GM21423 (cell line): ENCODE measurements around the gene DAPK1.

Experiments used
- ATAC-seq: cut with Tn5 transposase; IDR thresholded peaks from one replicate; pipeline ENCODE4 v1.9.1; 2021; ENCODE audit warnings: mild to moderate bottlenecking, moderate library complexity; ENCODE audit not compliant: unreplicated experiment

DAPK1 gene

GRCh38 chr9:87661241-87661640 is 163.6 kb downstream of the DAPK1 start:
- no peak for ATAC-seq

DNA sequence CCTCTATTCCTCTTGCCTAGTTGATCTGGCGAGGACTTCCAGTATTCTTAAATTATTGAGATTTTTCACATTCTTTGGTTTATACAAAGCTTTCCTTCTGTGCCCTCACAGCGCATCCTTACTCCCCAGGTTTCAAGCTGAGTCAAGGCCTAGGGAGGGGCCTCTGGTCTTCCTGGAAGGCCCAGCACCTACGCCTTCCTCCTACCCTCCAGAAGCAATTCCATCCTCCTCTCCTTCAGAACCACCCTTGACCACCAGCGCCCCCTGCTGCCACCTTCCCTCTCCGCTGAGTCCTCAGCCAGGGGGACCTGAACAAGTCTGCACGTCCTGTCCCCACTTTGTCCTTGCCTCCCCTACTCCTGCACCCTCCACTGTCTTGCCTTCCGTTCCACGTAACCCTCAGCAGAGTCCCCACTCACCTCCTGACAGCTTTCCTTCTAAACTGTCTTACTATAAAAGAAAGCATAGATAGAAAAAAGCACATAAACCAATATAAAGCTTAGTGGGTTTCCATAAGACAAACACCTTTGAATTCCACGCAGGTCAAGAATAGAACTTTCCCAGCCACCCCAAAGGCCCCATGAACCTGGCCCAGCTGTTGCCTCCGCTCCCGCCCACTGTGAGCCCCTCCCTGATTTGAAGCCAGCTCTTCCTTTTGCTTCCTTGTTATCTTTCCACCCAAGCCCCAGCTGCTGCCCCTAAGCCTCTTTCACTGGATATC is 165.3 kb downstream of the DAPK1 start:
- ATAC-seq, result no peak

DNA sequence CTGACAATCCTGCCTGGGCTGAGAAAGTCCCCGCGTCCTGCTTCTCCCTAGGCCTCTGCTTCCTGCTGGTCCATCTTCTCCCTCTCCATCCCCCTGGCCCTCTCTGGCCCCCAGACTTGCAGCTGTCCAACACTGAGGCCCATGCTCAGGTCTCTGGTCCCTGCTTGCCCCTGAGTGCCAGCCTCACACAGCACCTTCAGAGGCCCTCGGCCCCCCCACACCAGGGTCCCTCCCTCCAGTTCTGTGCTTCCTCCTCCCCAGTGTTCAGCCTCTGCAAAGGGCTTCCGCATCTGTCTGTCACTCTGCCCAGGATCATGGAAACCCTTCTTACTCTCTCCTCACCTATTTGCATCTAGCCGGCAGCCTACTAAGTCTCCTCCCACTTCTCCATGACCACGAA is 165.9 kb downstream of the DAPK1 start:
- no peak for ATAC-seq

DNA sequence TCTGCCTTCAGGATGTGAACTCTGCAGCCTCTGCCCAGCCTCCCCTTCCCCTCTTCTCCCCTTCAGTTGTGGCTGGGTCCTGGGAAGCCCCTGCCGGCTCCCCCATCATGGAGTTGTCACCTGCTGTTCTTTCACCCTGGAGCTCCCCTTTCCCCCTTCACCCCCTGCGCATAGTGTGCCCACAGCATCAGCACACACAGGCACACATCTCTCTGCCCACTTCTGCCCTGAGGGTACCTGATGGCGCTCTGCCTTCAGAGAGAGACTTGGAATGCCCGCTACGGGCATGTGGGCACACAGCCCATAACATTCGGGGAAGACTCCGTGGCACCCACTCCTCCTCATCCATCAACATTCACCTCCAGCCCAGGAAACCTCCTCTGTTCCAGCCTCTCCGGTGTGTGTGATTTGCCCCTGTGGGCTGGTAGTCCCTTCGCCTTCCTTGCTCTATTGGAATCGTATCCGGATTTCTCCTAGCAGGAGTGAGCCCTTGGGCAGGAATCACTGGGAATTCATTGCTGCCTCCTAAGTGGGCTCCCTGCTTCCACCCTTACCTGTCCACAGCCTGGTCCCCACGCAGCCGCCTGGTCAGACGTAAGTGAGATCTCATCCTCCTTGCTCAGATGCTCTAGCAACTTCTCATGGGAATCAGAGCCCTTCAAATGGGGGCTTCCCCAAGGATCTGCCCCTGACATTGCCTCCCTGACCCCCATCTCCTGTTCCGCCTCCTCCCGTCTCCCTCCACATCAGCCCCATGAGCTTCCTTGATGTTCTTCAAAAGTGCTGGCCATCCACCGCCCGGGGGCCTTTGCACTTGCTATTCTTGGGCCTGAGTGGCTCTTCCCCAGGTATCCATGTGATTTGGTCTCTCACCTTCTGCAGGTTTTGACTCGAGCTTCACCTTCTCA is 166.7 kb downstream of the DAPK1 start:
- no peak for ATAC-seq

DNA sequence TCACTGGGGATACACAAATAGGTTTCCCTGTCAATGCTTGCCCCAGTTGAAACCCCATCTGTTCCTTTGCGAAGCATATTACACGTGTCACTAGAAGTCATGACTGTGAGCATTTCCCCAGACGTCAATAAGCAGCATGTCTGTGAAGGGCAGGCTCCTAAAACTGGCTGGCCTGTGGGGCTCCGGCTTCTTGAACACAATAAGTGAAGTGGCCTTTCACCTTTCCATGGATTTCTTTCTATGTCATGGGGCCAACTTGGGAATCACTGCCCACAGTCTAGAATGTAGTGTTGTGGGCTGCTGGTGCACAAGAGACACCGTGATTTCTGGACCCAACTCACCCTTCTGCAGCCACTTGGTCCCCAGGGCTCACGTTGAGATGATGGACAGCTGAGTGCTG is 167.8 kb downstream of the DAPK1 start:
- ATAC-seq, result no peak

DNA sequence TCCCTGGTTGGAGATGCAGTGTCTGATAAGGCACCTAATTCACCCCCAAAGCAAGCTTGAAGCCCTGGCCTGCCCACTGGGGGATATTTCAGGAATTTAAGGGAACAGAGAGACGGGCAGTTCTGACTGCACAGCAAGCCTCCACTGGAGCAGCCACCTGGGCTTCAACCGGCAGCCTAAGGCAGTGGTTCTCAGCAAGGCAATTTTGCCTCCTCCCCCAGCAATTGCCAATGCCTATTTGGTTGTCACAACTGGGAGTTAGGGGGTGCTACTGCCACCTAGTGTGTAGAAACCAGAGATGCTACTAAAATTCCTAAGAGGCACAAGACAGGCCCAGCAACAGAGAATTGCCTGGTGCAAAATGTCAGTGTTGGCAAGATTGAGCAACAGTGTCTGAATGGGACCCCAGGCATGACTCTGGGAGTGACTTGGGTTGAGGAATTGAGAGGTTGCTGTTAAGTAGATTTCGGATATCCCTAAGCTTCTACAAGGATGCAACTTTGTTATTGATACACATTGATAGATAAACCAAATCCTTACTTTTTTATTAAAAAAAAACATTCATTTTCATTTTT is 169.6 kb downstream of the DAPK1 start:
- ATAC-seq, result no peak

GRCh38 chr9:87668222-87668621 is 170.6 kb downstream of the DAPK1 start:
- no peak for ATAC-seq

DNA sequence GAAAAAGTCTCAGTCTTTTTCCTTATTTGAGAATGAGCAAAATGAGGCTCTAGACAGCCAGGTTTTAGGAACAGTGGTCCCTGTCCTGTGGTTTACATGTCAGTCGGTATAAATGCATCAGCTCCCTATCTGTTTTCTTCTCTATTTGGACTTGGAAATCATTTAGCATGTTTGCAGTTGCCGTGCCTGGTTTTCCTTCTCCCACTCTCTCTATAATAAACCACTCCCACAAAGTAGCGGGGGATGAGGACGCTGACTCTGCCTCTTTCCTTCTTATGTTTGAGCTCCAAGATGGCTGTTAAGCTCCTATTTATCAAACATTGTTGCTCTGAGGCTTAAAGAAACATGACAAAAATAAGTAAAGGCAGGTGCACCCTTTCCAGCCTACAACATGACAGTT is 171.1 kb downstream of the DAPK1 start:
- no peak for ATAC-seq

GRCh38 chr9:87670572-87671264 is 173.1 kb downstream of the DAPK1 start:
- no peak for ATAC-seq

- ATAC-seq, result no peak
Observed at GRCh38 chr9:87671478-87671877, 173.8 kb downstream of the DAPK1 start.

DNA sequence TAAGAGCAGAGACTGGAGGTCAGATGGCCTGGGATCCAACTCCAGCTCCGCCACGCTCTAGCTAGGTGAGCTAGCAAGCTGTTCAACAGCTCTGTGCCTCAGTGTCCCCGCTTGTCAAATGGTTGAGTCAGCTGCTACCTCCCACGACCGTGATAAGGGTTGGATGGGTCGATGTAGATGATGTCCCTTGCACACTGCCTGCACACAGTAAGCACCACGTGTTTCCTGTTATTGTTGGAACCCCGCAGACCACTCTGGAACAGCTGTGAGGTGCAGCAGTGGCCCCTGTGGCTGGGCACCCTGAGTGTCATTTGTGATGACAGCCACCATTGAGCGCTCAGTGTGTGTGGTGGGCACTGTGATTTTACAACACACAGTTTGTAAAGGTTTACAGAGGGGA is 174.3 kb downstream of the DAPK1 start:
- ATAC-seq, result no peak

GRCh38 chr9:87672586-87672985 is 174.9 kb downstream of the DAPK1 start:
- no peak for ATAC-seq

- ATAC-seq, result no peak
Observed at GRCh38 chr9:87673446-87674120, 175.9 kb downstream of the DAPK1 start.

GRCh38 chr9:87674565-87675299 is 177.1 kb downstream of the DAPK1 start:
- ATAC-seq, result no peak

DNA sequence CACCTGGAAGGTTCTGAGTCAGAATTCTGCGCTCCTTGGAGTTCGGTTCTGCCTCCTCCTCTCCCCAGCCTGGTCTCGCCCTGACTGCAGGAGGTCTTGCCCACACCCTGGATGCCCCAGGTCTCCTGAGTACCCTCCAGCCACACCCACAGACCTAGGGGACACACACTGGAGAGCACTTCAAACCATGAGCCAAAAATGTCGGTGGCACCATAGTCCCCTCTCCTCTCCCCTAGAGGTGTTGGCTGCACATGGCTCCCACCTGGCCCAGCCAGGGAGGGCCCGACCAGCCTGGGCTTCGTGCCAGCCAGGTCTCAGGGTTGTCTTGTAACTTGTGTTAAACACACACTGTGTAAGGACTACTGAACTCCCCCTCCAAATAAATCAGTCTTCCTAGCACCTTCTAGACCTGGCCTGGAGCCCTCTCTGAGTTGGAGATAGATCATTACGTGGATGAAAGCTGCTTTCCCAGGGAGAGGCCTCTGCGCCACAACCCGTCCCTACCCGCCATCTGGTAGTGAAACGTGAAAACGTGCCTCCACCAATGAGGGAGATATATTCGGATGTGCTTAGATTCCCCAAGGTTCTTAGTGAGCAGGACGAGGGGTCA is 178.3 kb downstream of the DAPK1 start:
- no peak for ATAC-seq

DNA sequence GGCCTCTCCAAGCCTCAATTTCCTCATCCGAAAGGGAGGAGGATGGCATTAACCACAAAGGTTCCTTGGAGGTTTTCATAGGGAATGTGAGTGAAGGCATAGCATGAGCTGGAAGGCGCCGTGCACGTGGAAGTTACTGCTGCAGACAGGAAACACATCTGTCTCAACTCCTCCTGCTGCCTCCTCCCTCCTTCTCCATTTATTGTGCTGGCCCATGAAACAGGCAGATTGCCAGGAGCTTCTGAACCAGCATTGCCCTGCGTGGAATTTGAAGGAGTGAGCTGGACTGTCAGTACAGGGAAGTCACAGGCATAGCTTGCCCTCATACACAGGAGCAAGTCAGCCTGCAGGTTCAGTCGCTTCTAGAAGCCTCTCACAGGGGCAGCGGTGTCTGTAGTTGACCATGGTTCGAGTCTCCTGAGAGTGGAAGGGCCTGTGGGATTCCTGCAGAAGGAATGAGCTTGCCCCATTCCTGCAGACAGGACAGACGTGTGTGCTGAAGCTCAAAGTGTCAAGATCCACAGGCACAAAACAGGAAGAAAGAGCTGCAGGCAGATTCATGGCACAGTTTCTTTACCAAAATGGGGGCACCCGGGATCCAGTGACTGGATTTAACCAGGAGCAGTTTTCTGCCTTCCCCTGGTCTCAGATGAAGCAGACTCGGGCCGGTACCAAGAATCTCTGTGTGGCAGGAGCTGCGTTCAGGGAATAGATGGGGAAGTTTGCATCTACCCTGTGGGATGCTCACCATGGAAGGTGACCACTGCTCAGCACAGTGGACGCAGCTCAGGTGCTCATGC is 179.5 kb downstream of the DAPK1 start:
- ATAC-seq, result no peak

GRCh38 chr9:87677776-87678587 is 180.3 kb downstream of the DAPK1 start:
- no peak for ATAC-seq
